Measurements from ENCODE around the gene VSIG10L.

The VSIG10L gene

GRCh38 chr19:51311351-51312257 lies 30.3 kb downstream of the VSIG10L start, which contains the start of gene IGLON5:
TSS of gene IGLON5 (plus strand) at chr19:51311644. CDS start at chr19:51311848, 204 bp downstream.
- DNase-seq = no peak

GRCh38 chr19:51305479-51305878 lies 36.5 kb downstream of the VSIG10L start:
- DNase-seq = no peak

- no peak for DNase-seq
Observed at GRCh38 chr19:51301266-51301665, 40.7 kb downstream of the VSIG10L start.

GRCh38 chr19:51297406-51297805 lies 44.5 kb downstream of the VSIG10L start:
- DNase-seq = no peak

GRCh38 chr19:51296336-51297093 lies 45.4 kb downstream of the VSIG10L start:
- no peak for DNase-seq

- no peak for DNase-seq
Observed at GRCh38 chr19:51295382-51296126, 46.4 kb downstream of the VSIG10L start.

GRCh38 chr19:51294977-51295375 lies 47.0 kb downstream of the VSIG10L start:
- no peak for DNase-seq

- DNase-seq = no peak
Observed at GRCh38 chr19:51294211-51294976, 47.5 kb downstream of the VSIG10L start.

- DNase-seq = no peak
Observed at GRCh38 chr19:51293571-51294210, 48.2 kb downstream of the VSIG10L start.

- no peak for DNase-seq
Observed at GRCh38 chr19:51292971-51293370, 49.0 kb downstream of the VSIG10L start.

- DNase-seq = no peak
Observed at GRCh38 chr19:51289635-51290034, 52.3 kb downstream of the VSIG10L start.

- DNase-seq = no peak
Observed at GRCh38 chr19:51285682-51286081, 56.3 kb downstream of the VSIG10L start.

- DNase-seq = no peak
Observed at GRCh38 chr19:51282335-51282734, 59.6 kb downstream of the VSIG10L start.
